Cerebellar cortex (tissue), 1 donor: ENCODE results near the gene VPS26C.
A peak's percentile ranks its signal among the peaks of the same experiment; 100 is the strongest.
"Not testable (repeated sequence)": the region's sequence is repeated elsewhere in the genome, so short reads cannot be mapped to it uniquely, and the experiment has no call there.

Experiments used
- DNase-seq: peaks from one replicate; pipeline ENCODE4 v3.0.0-alpha.2; 2015; ENCODE audit warnings: low spot score

The VPS26C gene

GRCh38 chr21:37267269-37268185 lies at the start of gene VPS26C:
Gene VPS26C, minus strand, starts transcription at chr21:37267334. Its CDS starts 40 bp downstream, at chr21:37267294.
- DNase-seq, result peak; percentile 99

GRCh38 chr21:37316072-37316471 lies 48.9 kb upstream of the VPS26C start:
- DNase-seq, result not testable (repeated sequence)

- no peak for DNase-seq
These were observed 33.1 kb upstream of the VPS26C start for GRCh38 chr21:37300114-37300751.

- no peak for DNase-seq
These were observed 30.2 kb upstream of the VPS26C start for GRCh38 chr21:37297364-37297763.

- DNase-seq, result no peak
These were observed 27.5 kb upstream of the VPS26C start for GRCh38 chr21:37294679-37295078.

GRCh38 chr21:37292941-37293340 lies 25.8 kb upstream of the VPS26C start:
- no peak for DNase-seq

GRCh38 chr21:37292041-37292440 lies 24.9 kb upstream of the VPS26C start:
- no peak for DNase-seq

GRCh38 chr21:37283191-37283710 lies 16.1 kb upstream of the VPS26C start:
- not testable (repeated sequence) for DNase-seq

- DNase-seq, result not testable (repeated sequence)
These were observed 15.5 kb upstream of the VPS26C start for GRCh38 chr21:37282602-37283001.

- DNase-seq, result no peak
These were observed 14.9 kb upstream of the VPS26C start for GRCh38 chr21:37281993-37282392.

GRCh38 chr21:37281579-37281978 lies 14.4 kb upstream of the VPS26C start:
- no peak for DNase-seq

GRCh38 chr21:37279271-37279670 lies 12.1 kb upstream of the VPS26C start:
- DNase-seq, result not testable (repeated sequence)

- DNase-seq, result no peak
These were observed 11.1 kb upstream of the VPS26C start for GRCh38 chr21:37278199-37278598.

GRCh38 chr21:37276377-37276776 lies 9.2 kb upstream of the VPS26C start:
- no peak for DNase-seq

GRCh38 chr21:37273911-37274690 lies 7.0 kb upstream of the VPS26C start:
- no peak for DNase-seq

- no peak for DNase-seq
These were observed 6.3 kb upstream of the VPS26C start for GRCh38 chr21:37273440-37273839.

- DNase-seq, result no peak
These were observed 5.8 kb upstream of the VPS26C start for GRCh38 chr21:37272897-37273296.

- no peak for DNase-seq
These were observed 3.6 kb upstream of the VPS26C start for GRCh38 chr21:37270576-37271365.

- DNase-seq, result no peak
These were observed 2.3 kb upstream of the VPS26C start for GRCh38 chr21:37269481-37269880.

- DNase-seq, result no peak
These were observed 1.0 kb upstream of the VPS26C start for GRCh38 chr21:37268186-37268503.

GRCh38 chr21:37266515-37267221 lies 466 bp downstream of the VPS26C start:
- peak; percentile 43 for DNase-seq
